ENCODE measurements around the gene TMC1. TPM values are rescaled to one million over a fixed set of nuclear protein-coding genes. Genes with fewer than 3 reads are reported as not detected.

TMC1 gene
- total RNA-seq, 3 donors from 2014 or later = under 0.01 to 0.16 TPM; not detected in 1

GRCh38 chr9:72612449-72612848 is 91.0 kb downstream of the TMC1 start:
- H3K27ac ChIP-seq = no peak overlapping the region
- intact Hi-C loops (cut with DNase I; ENCODE audit: low total_unique reads) = no loop called here

GRCh38 chr9:72614067-72614466 is 92.7 kb downstream of the TMC1 start:
- intact Hi-C loops (cut with DNase I; ENCODE audit: low total_unique reads) = no loop called here
- H3K9me3 ChIP-seq = no peaks in the 10 kb centered on the region
- DNase-seq (ENCODE audit: low spot score in 2 of 2) = no peak

More at GRCh38 chr9:72612449-72612848, 91.0 kb downstream of the TMC1 start:
- Histone ChIP-seq H3K27me3 (no peaks in the 10 kb centered on the region), H3K4me1 (no peaks in the 10 kb centered on the region), H3K36me3 (no peaks in the 10 kb centered on the region), H3K9me3 (no peaks in the 10 kb centered on the region), H3K4me3 (no peak overlapping the region)
- TF ChIP-seq POLR2A (IDR thresholded peaks at IDR 0.05) = no peak
- no peak for DNase-seq (ENCODE audit: low spot score in 2 of 2)

GRCh38 chr9:72615931-72616330 is 94.5 kb downstream of the TMC1 start:
- intact Hi-C loops (cut with DNase I; ENCODE audit: low total_unique reads) = no loop called here
- Histone ChIP-seq H3K4me1 (no peaks in the 10 kb centered on the region), H3K27ac (no peak overlapping the region), H3K36me3 (no peaks in the 10 kb centered on the region), H3K27me3 (no peaks in the 10 kb centered on the region), H3K4me3 (no peak overlapping the region), H3K9me3 (no peaks in the 10 kb centered on the region)
- no peak for DNase-seq (ENCODE audit: low spot score in 2 of 2)
- TF ChIP-seq CTCF (IDR thresholded peaks at IDR 0.05) (no peak), POLR2AphosphoS5 (IDR thresholded peaks at IDR 0.05) (no peak), POLR2A (IDR thresholded peaks at IDR 0.05) (no peak)

More at GRCh38 chr9:72614067-72614466, 92.7 kb downstream of the TMC1 start:
- no peak overlapping the region for H3K27ac ChIP-seq
- TF ChIP-seq POLR2AphosphoS5 (IDR thresholded peaks at IDR 0.05) (no peak), CTCF (IDR thresholded peaks at IDR 0.05) (no peak), POLR2A (IDR thresholded peaks at IDR 0.05) (no peak)
- H3K4me3 ChIP-seq = no peak overlapping the region
- no peaks in the 10 kb centered on the region for H3K27me3 ChIP-seq
- no peaks in the 10 kb centered on the region for H3K36me3 ChIP-seq
- no peaks in the 10 kb centered on the region for H3K4me1 ChIP-seq

DNA sequence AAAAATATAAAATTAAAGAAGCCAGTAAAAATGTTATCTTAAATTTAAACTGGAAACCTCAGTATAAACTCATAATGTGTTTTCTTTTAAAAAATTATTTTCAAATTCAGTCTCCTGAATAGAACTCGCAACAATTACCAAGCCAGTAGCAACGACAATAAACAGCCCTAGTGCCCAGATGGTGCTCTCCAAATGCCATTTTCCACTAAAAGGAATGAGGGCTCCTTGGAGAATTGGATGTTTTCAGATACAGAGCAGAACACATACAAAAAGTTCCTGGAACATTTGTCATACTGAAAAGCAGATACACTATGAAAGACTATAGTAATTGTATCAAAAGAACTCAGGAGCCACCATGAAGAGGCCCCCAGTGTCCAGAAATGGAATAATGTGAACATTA is 97.4 kb downstream of the TMC1 start:
- TF ChIP-seq POLR2A (IDR thresholded peaks at IDR 0.05) (no peak), CTCF (IDR thresholded peaks at IDR 0.05) (no peak), POLR2AphosphoS5 (IDR thresholded peaks at IDR 0.05) (no peak)
- Histone ChIP-seq H3K9me3 (no peaks in the 10 kb centered on the region), H3K4me1 (no peaks in the 10 kb centered on the region), H3K36me3 (no peaks in the 10 kb centered on the region), H3K4me3 (no peak overlapping the region), H3K27me3 (no peaks in the 10 kb centered on the region), H3K27ac (no peak overlapping the region)
- DNase-seq (ENCODE audit: low spot score in 2 of 2) = no peak
- intact Hi-C loops (cut with DNase I; ENCODE audit: low total_unique reads) = loop anchor here (2.0 kb wide), 1 partner anchor 52 kb away; no protein-coding TSS in a partner anchor

GRCh38 chr9:72622186-72622585 is 100.8 kb downstream of the TMC1 start:
- TF ChIP-seq POLR2A (IDR thresholded peaks at IDR 0.05) (no peak), POLR2AphosphoS5 (IDR thresholded peaks at IDR 0.05) (no peak), CTCF (IDR thresholded peaks at IDR 0.05) (no peak)
- no peaks in the 10 kb centered on the region for H3K9me3 ChIP-seq
- no peaks in the 10 kb centered on the region for H3K4me1 ChIP-seq
- intact Hi-C loops (cut with DNase I; ENCODE audit: low total_unique reads) = no loop called here
- DNase-seq (ENCODE audit: low spot score in 2 of 2) = no peak
- H3K4me3 ChIP-seq = no peak overlapping the region
- H3K27ac ChIP-seq = no peak overlapping the region
- no peaks in the 10 kb centered on the region for H3K36me3 ChIP-seq
- H3K27me3 ChIP-seq = no peaks in the 10 kb centered on the region

DNA sequence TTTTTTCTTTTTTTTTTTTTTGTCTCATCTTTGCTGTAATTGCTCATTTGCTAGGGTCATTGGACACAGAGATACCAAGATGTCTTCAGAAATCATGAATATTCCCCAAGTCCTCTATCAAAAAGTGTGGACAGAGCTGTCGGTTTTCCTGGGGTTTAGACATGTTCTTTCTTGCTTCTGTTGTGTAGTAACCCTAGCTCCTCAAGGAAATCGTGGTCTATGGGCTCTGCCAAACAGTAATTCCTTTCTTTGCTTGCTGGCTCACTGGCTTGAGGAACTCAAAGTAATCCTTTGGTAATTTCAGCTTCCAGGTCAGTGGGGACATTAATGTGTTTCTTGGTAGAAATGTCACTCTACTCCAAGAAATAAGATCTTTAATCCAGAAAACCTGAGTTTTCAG is 101.7 kb downstream of the TMC1 start:
- no peak for TF ChIP-seq POLR2AphosphoS5 (IDR thresholded peaks at IDR 0.05)
- TF ChIP-seq CTCF (IDR thresholded peaks at IDR 0.05) = no peak
- TF ChIP-seq POLR2A (IDR thresholded peaks at IDR 0.05) = no peak
- Histone ChIP-seq H3K9me3 (no peaks in the 10 kb centered on the region), H3K4me1 (no peaks in the 10 kb centered on the region), H3K27ac (no peak overlapping the region), H3K36me3 (no peaks in the 10 kb centered on the region), H3K27me3 (no peaks in the 10 kb centered on the region), H3K4me3 (no peak overlapping the region)
- no peak for DNase-seq (ENCODE audit: low spot score in 2 of 2)
- intact Hi-C loops (cut with DNase I; ENCODE audit: low total_unique reads) = no loop called here

Measured in breast epithelium (tissue), 4 donors.